H1 (cell line): Measurements from ENCODE around the gene MAN1C1. TPM values are rescaled to one million over a fixed set of nuclear protein-coding genes. Genes with fewer than 3 reads are reported as not detected.

Experiments used
- CTCF ChIA-PET: fragments of 300-600 bp; sonication (Branson Sonifier 250); formaldehyde crosslinking; loops from one replicate; lab custom pipeline; 2021; ENCODE audit not compliant: partially characterized antibody; lab: Charles Lee
- POLR2A ChIA-PET: fragments of 300-600 bp; sonication (Branson Sonifier 250); formaldehyde crosslinking; loops from one replicate; lab custom pipeline; 2021; ENCODE audit warnings: inconsistent platforms; ENCODE audit not compliant: partially characterized antibody; lab: Charles Lee
- DNase-seq, 2 experiments: peaks; one replicate each; pipeline versions ENCODE4 v3.0.0 to v3.0.0-alpha.2; 2010 to 2022; ENCODE audit warnings: low spot score in 2 of 2, low read depth in 1 of 2, mixed read lengths in 1 of 2
- FAIRE-seq: peaks from 2 replicates; lab custom pipeline; 2011; peaks lifted over from hg19 to GRCh38; lab: Jason Lieb, UNC
- H2AFZ ChIP-seq: 2 replicates; pipeline ENCODE4 v1.8.1; 2012; ENCODE audit warnings: low read length, inconsistent platforms
- H2AK5ac ChIP-seq: 2 replicates; pipeline ENCODE4 v1.6.1; 2013; ENCODE audit warnings: low read depth, low read length
- H2BK120ac ChIP-seq: replicated peaks from 2 replicates; pipeline ENCODE3; 2013; ENCODE audit warnings: low read depth, low read length, inconsistent platforms
- H2BK12ac ChIP-seq: 2 replicates; pipeline ENCODE4 v1.6.1; 2013; ENCODE audit warnings: low read depth, low read length
- H2BK15ac ChIP-seq: 2 replicates; pipeline ENCODE4 v1.6.1; 2013; ENCODE audit warnings: low read length
- H2BK20ac ChIP-seq: 2 replicates; pipeline ENCODE4 v1.6.1; 2013; ENCODE audit warnings: low read length
- H2BK5ac ChIP-seq: 2 replicates; pipeline ENCODE4 v1.6.1; 2013; ENCODE audit warnings: low read depth, low read length
- H3K14ac ChIP-seq: 2 replicates; pipeline ENCODE4 v1.6.1; 2013; ENCODE audit warnings: inconsistent platforms; ENCODE audit not compliant: insufficient read length
- H3K18ac ChIP-seq: 2 replicates; pipeline ENCODE4 v1.6.1; 2013; ENCODE audit warnings: low read length; ENCODE audit errors: extremely low read depth
- H3K23ac ChIP-seq: 2 replicates; pipeline ENCODE4 v1.6.1; 2013; ENCODE audit warnings: inconsistent platforms; ENCODE audit not compliant: insufficient read length
- H3K23me2 ChIP-seq: 2 replicates; pipeline ENCODE4 v1.6.1; 2013; ENCODE audit warnings: low read depth, low read length
- H3K27ac ChIP-seq: 2 replicates; pipeline ENCODE4 v1.6.1; 2011; ENCODE audit warnings: low read depth, low read length, inconsistent platforms
- H3K27me3 ChIP-seq, 4 experiments: replicated peaks in 1 of 4; 1 replicate in 1 of 4; 2 replicates in 3 of 4; pipeline versions ENCODE4 v1.6.1 to v1.8.1; 2011 to 2013; ENCODE audit warnings: low read length in 3 of 4, mild to moderate bottlenecking in 3 of 4, inconsistent platforms in 2 of 4, mixed read lengths in 2 of 4, moderate library complexity in 1 of 4; ENCODE audit not compliant: control insufficient read depth in 3 of 4, insufficient read depth in 3 of 4; ENCODE audit errors: extremely low read depth in 1 of 4
- H3K36me3 ChIP-seq, 4 experiments: 2 replicates each; pipeline versions ENCODE4 v1.6.1 to v1.8.1; 2011 to 2013; ENCODE audit warnings: mild to moderate bottlenecking in 4 of 4, low read length in 3 of 4, moderate library complexity in 2 of 4, control low read depth in 1 of 4, inconsistent platforms in 1 of 4; ENCODE audit not compliant: insufficient read depth in 4 of 4, control insufficient read depth in 2 of 4
- H3K4ac ChIP-seq: replicated peaks from 2 replicates; pipeline ENCODE3; 2013; ENCODE audit warnings: low read length, low read depth, mixed read lengths, inconsistent platforms; ENCODE audit not compliant: insufficient read length
- H3K4me1 ChIP-seq, 4 experiments: replicated peaks in 1 of 4; 1 replicate in 1 of 4; 2 replicates in 3 of 4; pipeline versions ENCODE4 v1.6.1 to v1.8.1; 2011 to 2013; ENCODE audit warnings: low read length in 3 of 4, inconsistent platforms in 2 of 4, mixed read lengths in 1 of 4; ENCODE audit not compliant: insufficient read depth in 4 of 4, control insufficient read depth in 3 of 4
- H3K4me2 ChIP-seq, 2 experiments: 2 replicates each; pipeline versions ENCODE4 v1.6.1 to v1.8.1; 2011 to 2013; ENCODE audit warnings: low read depth in 2 of 2, low read length in 2 of 2, control low read depth in 1 of 2, inconsistent platforms in 1 of 2, mild to moderate bottlenecking in 1 of 2; ENCODE audit not compliant: insufficient read depth in 1 of 2
- H3K4me3 ChIP-seq, 4 experiments: fragments of 200-600, 300-600 bp in 1 of 4; sonication (generic), shearing (Covaris generic), sonication (Bioruptor Twin) in 1 of 4; 2 replicates each; pipeline versions ENCODE4 v1.5.1 to v1.8.1; 2011 to 2016; ENCODE audit warnings: low read length in 4 of 4, low read depth in 3 of 4, control low read depth in 2 of 4, inconsistent platforms in 2 of 4, mild to moderate bottlenecking in 2 of 4, mixed read lengths in 1 of 4, moderate library complexity in 1 of 4; ENCODE audit not compliant: insufficient read depth in 2 of 4; ENCODE audit errors: extremely low read depth in 1 of 4
- H3K56ac ChIP-seq: replicated peaks from 2 replicates; pipeline ENCODE3; 2013; ENCODE audit warnings: low read depth, mild to moderate bottlenecking, mixed read lengths, low read length, inconsistent platforms; ENCODE audit not compliant: insufficient read length
- H3K79me1 ChIP-seq: 2 replicates; pipeline ENCODE4 v1.6.1; 2013; ENCODE audit warnings: low read depth, low read length, control low read depth
- H3K79me2 ChIP-seq, 2 experiments: 2 replicates each; pipeline versions ENCODE4 v1.6.1 to v1.8.1; 2012 to 2013; ENCODE audit warnings: low read length in 2 of 2, mild to moderate bottlenecking in 2 of 2, inconsistent platforms in 1 of 2; ENCODE audit not compliant: insufficient read depth in 2 of 2, control insufficient read depth in 1 of 2
- H3K9ac ChIP-seq, 4 experiments: replicated peaks in 1 of 4; 1 replicate in 1 of 4; 2 replicates in 3 of 4; pipeline versions ENCODE4 v1.6.1 to v1.8.1; 2011 to 2013; ENCODE audit warnings: low read depth in 3 of 4, low read length in 3 of 4, control low read depth in 2 of 4, mild to moderate bottlenecking in 2 of 4, moderate library complexity in 2 of 4, inconsistent platforms in 1 of 4; ENCODE audit errors: extremely low read depth in 1 of 4
- H3K9me3 ChIP-seq, 2 experiments: 2 replicates each; pipeline versions ENCODE4 v1.6.1 to v1.8.1; 2012 to 2013; ENCODE audit warnings: mild to moderate bottlenecking in 2 of 2, moderate library complexity in 2 of 2, control low read depth in 1 of 2, inconsistent platforms in 1 of 2, low read depth in 1 of 2, low read length in 1 of 2, mixed read lengths in 1 of 2; ENCODE audit not compliant: insufficient read depth in 2 of 2
- H4K20me1 ChIP-seq, 2 experiments: replicated peaks in 1 of 2; 2 replicates each; pipeline versions ENCODE3 to v1.8.1; 2011 to 2013; ENCODE audit warnings: inconsistent platforms in 2 of 2, low read length in 2 of 2, mild to moderate bottlenecking in 1 of 2; ENCODE audit not compliant: insufficient read depth in 2 of 2, control insufficient read depth in 1 of 2
- H4K5ac ChIP-seq: 2 replicates; pipeline ENCODE4 v1.6.1; 2013; ENCODE audit warnings: low read length, low read depth, mixed read lengths, inconsistent platforms; ENCODE audit not compliant: insufficient read length
- H4K8ac ChIP-seq: 2 replicates; pipeline ENCODE4 v1.8.0; 2013; ENCODE audit warnings: mild to moderate bottlenecking, moderate library complexity, low read length, inconsistent platforms; ENCODE audit not compliant: insufficient read depth; ENCODE audit errors: extremely low read depth
- H4K91ac ChIP-seq: replicated peaks from 2 replicates; pipeline ENCODE3; 2013; ENCODE audit warnings: low read length, mixed read lengths, inconsistent platforms; ENCODE audit not compliant: insufficient read length
- BRCA1 ChIP-seq: IDR thresholded peaks from 2 replicates; pipeline ENCODE4 v1.6.1; 2012; ENCODE audit warnings: low read depth, low read length, improper control_type of control experiment
- CHD1 ChIP-seq: IDR thresholded peaks from 2 replicates; pipeline ENCODE4 v1.6.1; 2012; ENCODE audit warnings: low read depth, low read length, improper control_type of control experiment
- CTBP2 ChIP-seq: IDR thresholded peaks from 2 replicates; pipeline ENCODE4 v1.7.0; 2011; ENCODE audit warnings: borderline replicate concordance, mild to moderate bottlenecking, moderate library complexity, mixed read lengths, low read length; ENCODE audit not compliant: insufficient read depth, insufficient read length
- EP300 ChIP-seq, 2 experiments: IDR thresholded peaks; 1 replicate in 1 of 2; 2 replicates in 1 of 2; pipeline ENCODE4 v1.6.1; 2011 to 2012; ENCODE audit warnings: low read depth in 2 of 2, low read length in 2 of 2, mild to moderate bottlenecking in 2 of 2, borderline replicate concordance in 1 of 2, inconsistent platforms in 1 of 2, moderate library complexity in 1 of 2
- JUND ChIP-seq: IDR thresholded peaks from 2 replicates; pipeline ENCODE4 v1.6.1; 2011; ENCODE audit warnings: mild to moderate bottlenecking, improper control_type of control experiment, low read length
- KDM4A ChIP-seq: IDR thresholded peaks from one replicate; pipeline ENCODE4 v1.7.1; 2012; ENCODE audit warnings: low read depth, mild to moderate bottlenecking, moderate library complexity, low read length, inconsistent platforms; ENCODE audit not compliant: severe bottlenecking
- NRF1 ChIP-seq: IDR thresholded peaks from 2 replicates; pipeline ENCODE4 v1.6.1; 2011; ENCODE audit warnings: mild to moderate bottlenecking, low read depth, low read length, improper control_type of control experiment
- SIRT6 ChIP-seq: IDR thresholded peaks from one replicate; pipeline ENCODE4 v1.7.1; 2012; ENCODE audit warnings: low read length, inconsistent platforms
- TCF12 ChIP-seq: IDR thresholded peaks from 2 replicates; pipeline ENCODE4 v1.6.1; 2011; ENCODE audit warnings: low read depth, mild to moderate bottlenecking, low read length
- USF2 ChIP-seq: IDR thresholded peaks from 2 replicates; pipeline ENCODE4 v1.6.1; 2011; ENCODE audit warnings: low read length, improper control_type of control experiment
- YY1 ChIP-seq: IDR thresholded peaks from 2 replicates; pipeline ENCODE4 v1.6.1; 2011; ENCODE audit warnings: low read depth, mild to moderate bottlenecking, low read length
- WGBS, 2 experiments: shearing (Covaris generic) in 1 of 2; methylation state at CpG; one replicate each; pipeline versions ENCODE4 v1.1.6 to v1.1.7; 2013 to 2015; ENCODE audit warnings: low lambda C conversion rate in 2 of 2, mixed read lengths in 2 of 2, inconsistent platforms in 1 of 2, low coverage in 1 of 2, missing lambda C conversion rate in 1 of 2; ENCODE audit not compliant: insufficient replicate concordance in 2 of 2, insufficient coverage in 1 of 2, insufficient read length in 1 of 2; ENCODE audit errors: extremely low coverage in 1 of 2, missing lambda C conversion rate in 1 of 2; 5-methylcytosine and 5-hydroxymethylcytosine counted together
- polyA plus RNA-seq, 7 experiments: library from polyadenylated mRNA; depleted of rRNA in 3 of 7; stranded (reverse) in 5 of 7; unstranded in 2 of 7; fragments of >200 nt in 5 of 7; fragments of 200-250 nt in 2 of 7; gene quantifications; 1 replicate in 5 of 7; 2 replicates in 1 of 7; 4 replicates in 1 of 7; pipeline versions ENCODE4 v1.2.1 to v1.2.3, GENCODE V29; 2011 to 2013; ENCODE audit warnings: missing spikeins in 2 of 7, mixed read lengths in 2 of 7
- total RNA-seq: library from RNA; stranded (reverse); fragmentation: NEBNext Ultra II Directional; extraction: Animal tissue kit (Norgen Biotek cat#: 25700); gene quantifications from 2 replicates; pipeline ENCODE4 v1.2.1, GENCODE V29; 2021

Gene MAN1C1
- total and polyA plus RNA-seq, 2 of the 8 experiments (the other 6 are each of a cell fraction or from before 2014, with no cell fraction given): 7.8 to 15.2 TPM

GRCh38 chr1:25829046-25829445 lies 212.5 kb downstream of the MAN1C1 start:
- no peak overlapping the region for H3K4ac ChIP-seq
- 94% methylated on average over 1 of the region's 1 CpG; no CpG with 5 or more reads in 1 of the 2 experiments for WGBS, 2 experiments
- no peak overlapping the region for H3K4me2 ChIP-seq
- no peaks in the 10 kb centered on the region for H3K9me3 ChIP-seq
- no peak overlapping the region for H2BK5ac ChIP-seq
- no peak overlapping the region for H4K5ac ChIP-seq
- H3K4me1 ChIP-seq: no peaks in the 10 kb centered on the region
- no peak overlapping the region for H3K56ac ChIP-seq
- H3K9ac ChIP-seq: no peak overlapping the region
- no peak overlapping the region for H2BK12ac ChIP-seq
- H2BK20ac ChIP-seq: no peak overlapping the region
- H3K79me1 ChIP-seq: no peaks in the 10 kb centered on the region
- no peak overlapping the region for H3K18ac ChIP-seq
- no peak overlapping the region for H3K23ac ChIP-seq
- peaks cover 19 to 63% (median 48%) of the 10 kb centered on the region in 4 experiments for H3K36me3 ChIP-seq
- no peak overlapping the region for H3K14ac ChIP-seq
- CTCF ChIA-PET: interaction anchor here (0.7 to 2.6 kb wide), 5 partner anchors 9 to 173 kb away, joined by 3 to 10 read pairs (median 4); partner anchors contain the start of genes MTFR1L and PAFAH2
- no peaks in the 10 kb centered on the region for H3K27me3 ChIP-seq
- no peak for DNase-seq
- peaks cover 2 to 4% of the 10 kb centered on the region in 2 experiments for H4K20me1 ChIP-seq
- no peak overlapping the region for H2BK120ac ChIP-seq
- POLR2A ChIA-PET: interaction anchor here (1.1 to 2.4 kb wide), 4 partner anchors 9 to 256 kb away, joined by 3 to 14 read pairs (median 3); partner anchors contain the start of gene MTFR1L
- H3K23me2 ChIP-seq: no peaks in the 10 kb centered on the region
- no peak overlapping the region for H2BK15ac ChIP-seq
- FAIRE-seq: no peak
- no peaks in the 10 kb centered on the region for H3K79me2 ChIP-seq
- H4K91ac ChIP-seq: no peak overlapping the region
- H4K8ac ChIP-seq: no peak overlapping the region
- H2AK5ac ChIP-seq: no peak overlapping the region
- H3K4me3 ChIP-seq: no peak overlapping the region
- no peak overlapping the region for H2AFZ ChIP-seq
- H3K27ac ChIP-seq: no peak overlapping the region
- TF ChIP-seq TCF12: no peak
- no peak for TF ChIP-seq CHD1
- TF ChIP-seq YY1: no peak
- no peak for TF ChIP-seq BRCA1
- TF ChIP-seq USF2: no peak
- no peak for TF ChIP-seq EP300 (IDR thresholded peaks at IDR 0.05; ENCODE audit: borderline replicate concordance in 1 of 2, low read depth in 2 of 2, low read length in 2 of 2)
- no peak for TF ChIP-seq NRF1
- TF ChIP-seq SIRT6: no peak
- no peak for TF ChIP-seq JUND
- no peak for TF ChIP-seq CTBP2
- no peak for TF ChIP-seq KDM4A
